GM19240 (cell line): Measurements from ENCODE around the gene GAS2L2.

ENCODE experiments used
- DNase-seq: peaks from one replicate; pipeline ENCODE4 v3.0.0; 2011; ENCODE audit warnings: low spot score; ENCODE audit not compliant: insufficient read length

GAS2L2 gene

DNA sequence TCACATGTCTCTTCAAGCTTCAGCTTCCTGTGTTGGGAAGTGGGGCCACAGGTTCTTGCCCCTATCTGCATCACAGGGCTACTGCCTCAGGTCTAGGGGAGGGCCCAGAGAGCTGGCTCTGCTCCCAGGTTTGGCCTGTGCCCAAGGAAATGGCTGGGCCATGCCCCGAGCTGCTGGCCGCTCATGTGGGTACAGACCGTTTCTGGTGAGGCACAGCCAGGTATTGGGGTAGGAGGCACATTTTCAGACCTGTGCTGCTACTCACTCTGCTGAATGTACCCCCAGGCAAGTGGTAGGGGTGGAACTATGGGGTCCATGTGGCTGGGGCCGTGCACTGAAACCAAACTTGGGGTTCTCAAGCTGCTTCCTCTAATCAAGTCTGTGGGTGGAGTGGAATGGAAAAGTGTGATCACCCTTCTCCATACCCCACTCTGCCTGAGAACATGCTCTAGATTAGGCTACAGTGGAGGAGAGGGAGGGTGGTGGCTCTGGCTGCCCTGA, 4.6 kb downstream of the GAS2L2 start:
- DNase-seq, result no peak

DNA sequence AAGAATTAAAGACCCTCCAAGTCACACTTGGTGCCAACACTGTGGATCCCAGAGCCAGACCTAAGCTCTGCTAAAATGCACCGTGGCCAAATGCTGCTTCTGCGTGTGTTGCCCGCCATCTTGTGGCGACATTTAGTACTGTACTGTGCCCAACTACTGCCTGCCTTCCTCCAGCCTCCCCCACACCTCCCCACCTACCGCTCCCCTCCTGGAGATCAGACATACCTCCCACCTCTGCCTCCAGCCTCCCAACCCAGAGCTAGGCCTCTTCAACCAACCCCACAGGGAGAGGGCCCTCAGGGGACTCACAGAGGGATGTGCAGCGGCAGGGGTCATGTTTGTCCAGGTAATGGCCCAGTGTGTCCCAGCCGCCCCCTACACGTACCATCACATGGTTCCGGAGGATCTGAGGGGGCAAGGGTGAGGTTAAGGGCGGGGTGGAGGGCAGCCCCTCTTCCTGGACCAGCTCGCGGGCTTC, 5.5 kb downstream of the GAS2L2 start:
- DNase-seq, result peak; percentile 94

DNA sequence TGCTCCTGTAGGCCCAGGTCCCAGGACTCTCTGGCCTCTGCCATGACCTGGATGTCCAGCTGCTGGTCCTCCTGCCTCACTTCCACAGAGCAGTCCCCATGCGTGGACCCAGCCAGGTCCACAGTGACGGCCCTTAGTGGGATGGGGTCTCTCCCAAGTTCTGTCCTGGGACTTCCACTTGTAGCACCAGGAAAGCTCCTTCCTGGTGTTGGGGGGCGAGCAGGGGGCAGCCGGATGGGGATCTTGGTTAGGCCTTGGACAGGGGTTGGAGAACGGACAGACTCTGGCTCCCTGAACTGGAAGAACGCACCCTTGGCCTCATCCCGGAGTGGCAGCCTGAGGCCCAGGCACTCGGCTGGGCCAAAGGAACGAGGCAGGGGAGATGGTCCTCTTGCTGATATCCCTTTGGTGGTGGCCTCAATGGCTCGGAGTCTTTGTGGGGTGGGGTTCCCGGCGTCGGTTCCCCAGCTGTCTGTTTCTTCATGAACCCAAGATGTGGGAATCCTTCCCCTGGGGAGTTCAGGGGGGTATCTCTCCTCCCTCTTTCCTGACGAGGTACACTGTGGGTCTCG, 7.2 kb downstream of the GAS2L2 start:
- no peak for DNase-seq

DNA sequence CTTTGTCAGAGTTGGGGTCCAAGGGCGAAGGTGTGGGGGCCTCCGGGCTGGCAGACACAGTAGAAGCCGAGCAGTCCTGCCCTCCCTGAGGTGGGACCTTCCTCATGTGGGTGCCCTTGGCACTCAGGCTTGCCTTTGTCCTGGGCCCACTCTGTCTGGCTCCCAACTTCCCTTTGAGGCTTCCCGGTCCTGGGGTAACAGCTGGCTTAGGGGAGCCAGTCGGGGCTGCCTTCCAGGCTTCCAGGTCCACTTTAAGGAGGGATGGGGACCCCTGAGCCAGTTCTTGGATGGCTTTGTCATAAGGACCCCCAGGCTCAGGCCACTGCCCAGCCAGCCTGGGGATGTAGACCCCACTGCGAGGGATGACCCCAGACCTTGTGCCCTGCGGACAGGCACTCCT, 7.8 kb downstream of the GAS2L2 start:
- no peak for DNase-seq

DNA sequence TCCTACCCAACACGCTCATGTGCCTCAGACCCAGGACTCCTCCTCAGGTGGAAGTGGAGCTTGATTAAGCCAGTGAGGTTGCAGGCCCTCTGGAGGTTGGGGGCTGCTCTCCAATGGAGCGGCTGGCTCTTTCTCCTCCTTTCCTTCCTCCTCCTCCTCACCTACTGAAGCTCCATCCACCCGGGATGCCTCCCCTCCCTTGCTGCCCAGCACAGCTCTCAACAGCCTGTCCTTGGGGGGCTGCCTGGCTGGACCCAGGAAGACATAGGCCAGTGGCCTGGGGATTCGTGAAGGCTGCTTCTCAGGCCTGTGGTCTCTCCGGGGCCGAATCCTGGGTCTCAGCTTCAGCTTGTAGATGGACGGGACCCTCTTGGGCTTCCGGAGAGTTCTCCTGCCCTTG, 8.2 kb downstream of the GAS2L2 start:
- DNase-seq, result no peak

DNA sequence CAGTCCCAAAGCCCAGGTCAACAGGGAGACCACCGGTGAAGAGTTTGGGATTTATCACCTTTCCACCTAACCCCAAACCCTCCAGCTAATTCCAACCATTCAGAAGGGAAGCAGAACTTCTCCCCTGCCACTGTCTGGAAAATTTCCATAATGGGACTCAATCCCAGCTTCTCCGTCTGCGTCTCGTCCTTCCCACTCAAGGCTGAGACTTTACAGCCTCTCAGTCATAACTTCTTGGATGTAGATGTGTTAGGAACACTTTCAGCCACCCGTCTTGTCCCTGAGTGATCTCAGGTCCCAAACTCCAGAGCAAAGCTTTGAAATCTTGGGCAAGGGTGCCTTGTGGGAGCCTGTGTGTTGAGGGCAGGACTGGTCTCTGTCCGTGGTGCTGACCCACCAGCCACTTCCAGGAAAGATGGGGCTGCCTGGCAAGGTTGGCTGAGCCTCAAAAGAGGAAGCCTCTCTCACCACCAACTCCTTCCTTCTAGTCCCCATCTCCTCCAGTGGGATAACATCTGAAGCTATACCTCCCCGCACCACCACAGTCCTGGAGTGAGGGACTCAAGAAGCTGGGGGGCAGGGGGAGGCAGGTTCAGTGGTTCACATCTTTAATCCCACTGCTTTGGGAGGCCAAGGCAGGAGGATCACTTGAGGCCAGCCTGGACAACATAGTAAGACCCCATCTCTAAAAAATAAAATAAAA, 9.3 kb downstream of the GAS2L2 start:
- DNase-seq, result no peak

DNA sequence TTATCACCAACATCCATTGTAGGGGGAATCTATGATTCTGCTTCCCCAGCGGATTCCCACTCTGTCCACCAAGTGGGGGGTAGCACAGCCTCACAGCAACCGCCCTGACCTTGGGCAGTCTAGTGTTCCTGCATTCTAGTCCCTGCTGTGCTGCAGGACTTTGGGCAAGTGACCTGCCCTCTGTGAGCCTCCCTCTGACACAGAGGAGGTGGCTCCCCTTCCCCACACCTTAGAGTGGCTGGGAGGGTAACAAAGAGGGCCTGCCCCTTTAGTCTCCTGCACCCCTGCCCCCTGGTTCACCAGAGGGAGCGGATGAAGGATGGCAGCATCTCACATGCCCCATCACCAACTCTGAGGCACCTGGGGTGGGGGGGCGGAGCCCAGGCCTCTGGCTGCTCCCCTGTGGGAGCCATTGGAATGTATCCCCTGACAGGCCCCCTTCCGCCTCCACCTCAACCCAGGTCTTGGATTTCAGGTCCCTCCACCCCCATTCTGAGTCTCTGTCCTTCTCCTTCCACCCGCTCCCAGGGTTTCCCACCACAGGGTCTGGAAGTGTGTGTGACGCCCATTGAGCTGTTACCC, 10.1 kb downstream of the GAS2L2 start:
- DNase-seq, result no peak

DNA sequence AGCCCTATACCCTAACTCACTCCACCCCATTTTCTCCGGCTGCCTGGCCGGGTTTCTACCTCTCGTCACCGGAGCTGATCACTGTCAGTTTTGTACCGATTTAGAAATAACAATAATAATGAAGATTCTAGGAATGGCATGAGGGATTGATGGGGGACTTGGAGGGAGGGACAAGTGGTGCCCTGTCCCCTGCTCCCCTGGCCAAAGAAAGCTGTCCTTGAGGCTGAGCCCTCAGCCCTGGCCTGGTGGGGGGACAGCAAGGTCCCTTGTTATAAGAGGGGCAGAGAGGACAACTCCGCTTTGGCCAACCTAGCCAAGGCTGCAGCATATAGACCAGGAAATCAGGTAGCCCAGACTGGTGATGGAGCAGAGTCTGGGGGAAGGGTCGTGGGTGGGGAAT, 10.5 kb downstream of the GAS2L2 start:
- DNase-seq, result no peak

DNA sequence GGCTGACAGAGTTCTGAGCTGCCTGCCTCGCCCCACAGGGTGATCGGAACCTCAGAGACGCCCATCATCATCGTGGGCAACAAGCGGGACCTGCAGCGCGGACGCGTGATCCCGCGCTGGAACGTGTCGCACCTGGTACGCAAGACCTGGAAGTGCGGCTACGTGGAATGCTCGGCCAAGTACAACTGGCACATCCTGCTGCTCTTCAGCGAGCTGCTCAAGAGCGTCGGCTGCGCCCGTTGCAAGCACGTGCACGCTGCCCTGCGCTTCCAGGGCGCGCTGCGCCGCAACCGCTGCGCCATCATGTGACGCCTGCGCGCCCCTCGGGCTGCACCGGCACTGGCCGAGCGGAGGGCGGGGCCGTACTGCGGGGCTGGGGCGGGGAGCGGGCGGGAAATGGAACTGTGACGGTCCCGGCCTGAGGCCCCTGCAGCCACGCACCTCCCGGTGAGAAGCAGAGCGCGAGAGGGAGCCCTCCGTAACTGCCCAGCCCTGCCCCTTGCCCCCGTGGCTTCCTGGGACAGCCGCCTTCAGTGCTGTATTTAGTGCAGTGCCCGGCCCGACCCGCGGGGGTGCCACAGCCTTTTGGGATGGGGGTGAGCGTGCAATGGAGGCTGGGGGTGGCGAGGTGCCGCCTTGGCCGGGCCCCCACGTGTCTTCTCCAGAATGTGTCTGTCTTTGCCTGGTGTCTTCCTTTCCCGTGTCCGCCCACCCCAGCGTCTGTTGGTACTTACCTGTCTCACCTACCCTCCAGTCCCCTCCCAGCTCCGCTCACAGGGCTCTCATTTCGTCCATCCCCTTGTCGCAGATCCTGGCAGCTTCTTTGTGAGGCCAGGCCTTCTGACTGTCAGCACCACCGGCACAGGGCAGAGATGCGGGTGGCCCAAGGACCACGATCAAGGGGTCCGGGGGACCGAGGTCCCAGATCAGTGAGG, 11.8 kb downstream of the GAS2L2 start:
- no peak for DNase-seq

DNA sequence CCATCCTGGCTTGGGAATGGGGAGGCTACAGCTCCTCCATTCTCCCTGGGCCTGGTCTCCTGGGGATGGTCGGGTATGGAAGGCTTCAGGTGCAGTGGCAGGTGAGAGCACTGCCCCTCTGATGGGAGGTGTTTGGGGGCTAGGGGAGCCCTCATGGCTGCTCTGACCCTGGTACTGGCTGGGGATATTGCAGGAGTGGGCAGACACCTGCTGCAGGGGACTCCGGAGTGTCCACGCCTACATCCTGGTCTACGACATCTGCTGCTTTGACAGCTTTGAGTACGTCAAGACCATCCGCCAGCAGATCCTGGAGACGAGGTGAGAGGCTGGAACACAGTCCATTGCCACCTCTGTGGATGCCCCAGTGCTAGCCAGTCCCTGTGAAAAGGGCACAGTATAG, 12.8 kb downstream of the GAS2L2 start:
- no peak for DNase-seq

DNA sequence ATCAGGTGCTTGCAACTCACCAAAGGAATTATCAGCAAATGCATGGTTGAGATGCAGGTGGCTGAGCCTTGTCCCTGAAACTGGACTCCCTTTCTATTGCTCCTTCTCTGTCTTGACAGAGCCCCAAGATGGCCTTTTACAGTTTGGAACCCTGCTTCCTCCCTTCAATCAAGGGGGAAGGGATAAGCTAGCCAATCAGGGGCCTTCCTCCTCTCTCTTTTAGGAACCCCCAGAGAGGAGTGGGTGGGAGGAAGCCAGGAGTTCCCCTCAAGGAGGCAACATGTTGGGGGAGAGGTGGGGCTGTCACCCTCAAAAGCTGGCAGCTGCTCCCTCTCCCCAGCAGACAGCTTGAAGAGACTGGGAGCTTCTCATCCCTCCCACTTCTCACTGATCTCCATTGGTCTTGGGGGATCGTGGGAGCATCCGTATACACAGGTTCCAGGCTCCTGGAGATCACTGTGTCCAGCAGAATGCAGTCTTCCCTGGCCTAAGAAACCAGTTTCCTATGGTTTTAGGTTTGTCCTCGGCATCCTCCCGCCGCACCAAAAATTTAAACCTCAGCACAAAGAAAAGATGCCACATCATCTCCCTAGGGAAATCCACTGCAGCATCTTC, 14.4 kb downstream of the GAS2L2 start:
- DNase-seq, result no peak

DNA sequence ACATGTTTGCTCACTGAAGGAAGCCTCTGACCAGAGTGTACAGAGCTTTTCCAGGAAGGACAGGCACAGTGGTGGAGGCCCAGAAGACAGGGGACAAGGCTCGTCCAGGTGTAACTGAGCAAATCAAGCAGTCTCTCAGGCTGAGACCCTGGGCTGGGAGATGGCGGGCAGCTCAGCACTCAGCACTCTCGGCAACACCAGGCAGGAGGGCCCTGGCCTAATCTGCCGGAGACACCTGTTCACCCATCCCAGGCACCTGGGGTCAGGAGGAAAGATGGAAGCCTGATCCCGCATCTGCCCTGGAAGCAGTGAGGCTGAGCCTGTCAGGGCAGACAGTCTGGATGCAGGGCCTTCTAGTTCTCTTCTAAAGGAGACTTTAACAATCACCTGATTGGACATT, 16.8 kb downstream of the GAS2L2 start:
- DNase-seq, result no peak

DNA sequence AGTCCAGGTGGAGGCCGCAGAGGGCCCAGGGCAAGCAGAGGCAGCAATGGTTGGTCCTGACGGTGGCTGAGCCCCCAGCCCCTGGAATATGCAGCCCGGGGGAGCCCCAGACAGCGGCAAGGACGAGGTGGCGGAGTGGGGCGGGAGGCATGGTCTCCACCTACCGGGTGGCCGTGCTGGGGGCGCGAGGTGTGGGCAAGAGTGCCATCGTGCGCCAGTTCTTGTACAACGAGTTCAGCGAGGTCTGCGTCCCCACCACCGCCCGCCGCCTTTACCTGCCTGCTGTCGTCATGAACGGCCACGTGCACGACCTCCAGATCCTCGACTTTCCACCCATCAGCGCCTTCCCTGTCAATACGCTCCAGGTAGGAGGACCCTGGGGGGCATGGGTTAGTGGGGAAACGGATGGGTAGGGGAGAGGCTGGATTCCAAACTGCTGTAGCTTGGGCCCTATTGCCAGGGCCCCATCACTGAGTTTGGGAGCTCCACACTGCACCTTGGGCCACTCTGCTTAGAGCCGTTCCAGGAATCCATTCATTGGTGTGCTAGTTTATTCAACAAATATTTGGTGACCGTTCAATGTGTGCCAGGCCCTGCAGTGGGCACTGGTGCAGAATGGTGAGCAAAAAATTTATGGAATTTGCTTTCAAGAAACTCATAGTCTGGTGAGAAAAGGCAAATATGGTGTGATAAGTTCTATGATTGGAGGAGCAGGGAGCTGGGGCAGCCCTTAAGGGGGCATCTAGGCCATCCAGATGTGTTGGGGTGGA, 17.8 kb downstream of the GAS2L2 start:
- DNase-seq, result no peak

DNA sequence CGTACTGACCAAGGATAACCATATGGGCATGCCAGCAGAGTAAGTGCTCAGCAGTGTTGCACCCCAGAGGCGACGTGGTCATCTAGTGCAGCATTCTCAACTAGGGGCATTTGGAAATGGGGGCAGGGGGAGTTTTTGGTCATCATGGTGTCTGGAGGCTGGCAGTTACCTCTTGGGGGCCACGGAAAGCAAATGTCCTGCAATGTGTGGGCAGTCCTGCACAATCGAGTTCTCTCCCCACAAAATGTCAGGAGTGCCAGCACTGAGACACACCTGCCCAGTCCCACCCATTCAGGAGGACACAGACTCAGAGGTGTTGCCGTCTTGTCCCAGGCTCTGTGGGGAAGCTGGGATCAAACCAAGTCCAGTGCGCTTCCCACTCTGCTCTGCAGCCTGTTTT, 18.6 kb downstream of the GAS2L2 start:
- DNase-seq, result no peak

DNA sequence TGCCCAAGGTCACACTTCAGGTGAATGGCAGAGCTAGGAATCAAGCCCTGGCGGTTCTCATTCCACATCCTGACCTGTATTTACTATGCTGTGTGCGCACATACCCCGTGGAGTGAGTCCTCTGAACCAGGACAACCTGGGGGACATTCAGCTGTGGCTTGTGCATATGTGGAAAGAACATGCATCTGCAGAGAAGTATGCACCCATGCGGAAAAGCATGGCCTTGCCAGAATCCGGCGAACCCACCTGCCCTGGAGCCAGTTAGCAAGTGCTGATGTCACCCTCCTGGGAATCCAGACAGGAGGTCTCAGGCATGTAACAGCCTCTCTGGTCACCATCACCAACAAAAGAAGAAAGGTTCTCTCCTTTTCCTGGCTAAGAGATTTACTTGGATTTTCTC, 19.7 kb downstream of the GAS2L2 start:
- no peak for DNase-seq

DNA sequence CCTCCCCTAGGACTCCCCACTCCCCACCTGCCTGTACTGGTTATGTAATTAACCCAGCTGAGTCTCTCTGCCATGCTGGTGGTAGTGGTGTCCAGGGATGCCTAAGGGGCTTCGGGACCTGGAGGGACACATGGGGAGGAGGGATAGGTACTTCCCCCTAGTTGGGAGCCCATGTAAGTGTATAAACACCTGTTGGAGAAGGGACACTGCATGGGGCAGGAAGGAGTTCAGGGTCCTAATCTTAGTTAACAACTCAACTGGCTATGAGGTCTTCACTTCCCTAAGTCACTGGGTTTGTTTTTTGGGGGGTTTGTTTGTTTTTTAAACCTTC, 20.3 kb downstream of the GAS2L2 start:
- no peak for DNase-seq

DNA sequence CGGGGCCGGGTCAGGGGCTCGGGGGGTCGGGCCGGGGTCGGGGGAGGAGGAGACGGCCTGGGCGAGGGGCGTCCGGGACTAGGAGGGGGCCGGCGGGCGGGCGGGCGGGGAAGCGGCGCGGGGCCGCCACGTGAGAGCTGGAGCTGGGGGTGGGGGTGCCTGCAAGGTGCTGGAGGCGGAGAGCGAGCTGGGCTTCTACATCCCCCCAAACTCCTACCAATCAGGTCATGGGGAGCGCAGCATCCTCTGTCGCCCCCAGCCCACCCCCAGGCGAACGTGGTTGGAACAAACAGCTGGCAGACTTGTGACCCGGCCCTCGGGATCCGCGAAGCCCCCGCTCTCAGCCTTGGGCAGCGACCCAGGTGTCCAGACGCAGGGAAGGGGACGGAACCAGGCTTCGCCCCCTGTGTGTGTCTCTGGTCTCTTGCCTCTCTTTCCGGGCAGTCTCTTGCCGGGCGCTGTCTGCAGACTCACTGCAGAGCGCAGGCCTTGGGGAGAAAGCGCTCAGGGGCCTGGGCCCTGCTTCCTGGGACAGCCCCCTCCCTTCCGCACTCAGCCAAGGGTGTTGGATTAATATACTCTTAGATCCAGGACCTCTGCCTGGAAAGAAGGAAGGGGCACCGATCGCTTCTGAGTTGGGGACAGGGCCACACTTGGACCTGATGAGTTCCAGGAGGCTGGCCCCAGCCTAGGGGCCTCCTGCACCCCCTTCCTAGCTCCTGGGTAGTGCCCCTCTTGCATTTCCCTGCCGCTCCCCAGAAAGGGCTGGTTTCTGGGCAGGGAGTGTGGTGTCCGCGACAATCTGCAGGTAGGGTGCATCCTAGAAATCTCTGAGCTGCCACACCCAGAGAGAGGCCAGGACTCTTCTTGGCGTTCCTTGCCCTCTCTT, 20.9 kb downstream of the GAS2L2 start:
- no peak for DNase-seq

DNA sequence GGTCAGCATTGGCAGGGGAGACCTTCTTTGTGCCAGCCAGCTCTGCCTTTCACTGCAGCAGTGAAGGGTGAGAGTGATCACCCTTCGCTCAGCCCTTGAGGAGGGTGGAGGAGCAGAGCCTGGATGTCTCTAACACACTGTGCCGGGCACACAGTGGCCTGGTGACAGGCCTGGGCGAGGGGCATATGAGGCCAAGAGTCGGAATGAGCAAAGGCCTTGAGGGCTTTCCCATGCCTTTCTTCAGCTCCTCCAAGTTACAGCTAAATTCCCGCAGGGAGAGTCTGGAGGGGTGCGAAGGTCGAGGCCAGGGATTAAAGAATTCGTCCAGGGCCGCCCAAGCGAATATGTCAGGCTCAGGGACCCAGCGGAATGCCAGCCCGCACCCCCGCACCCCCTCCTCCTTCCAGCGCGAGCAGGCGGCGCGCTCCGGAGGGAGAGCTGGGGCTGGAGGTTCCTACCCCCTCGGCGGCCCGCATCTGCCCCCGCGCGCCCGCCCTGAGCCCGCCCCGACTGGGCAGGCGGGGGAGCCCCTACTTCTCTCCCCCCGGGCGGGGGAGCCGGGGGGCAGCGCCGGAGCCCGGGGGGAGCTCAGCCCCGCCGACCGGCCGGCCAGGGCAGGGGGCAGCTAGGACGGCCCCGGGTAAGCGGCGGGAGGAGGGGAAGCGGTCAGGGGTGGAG, 21.7 kb downstream of the GAS2L2 start, which contains the start of gene RASL10B:
Gene RASL10B, plus strand, starts transcription at position 401 of the 678 bp plus-strand sequence. CDS start 3,546 bp downstream, outside the sequence.
- DNase-seq, result no peak
